Measurements from ENCODE around the gene MITD1.
"Not testable (repeated sequence)": the region's sequence is repeated elsewhere in the genome, so short reads cannot be mapped to it uniquely, and the experiment has no call there.

MITD1 gene

DNA sequence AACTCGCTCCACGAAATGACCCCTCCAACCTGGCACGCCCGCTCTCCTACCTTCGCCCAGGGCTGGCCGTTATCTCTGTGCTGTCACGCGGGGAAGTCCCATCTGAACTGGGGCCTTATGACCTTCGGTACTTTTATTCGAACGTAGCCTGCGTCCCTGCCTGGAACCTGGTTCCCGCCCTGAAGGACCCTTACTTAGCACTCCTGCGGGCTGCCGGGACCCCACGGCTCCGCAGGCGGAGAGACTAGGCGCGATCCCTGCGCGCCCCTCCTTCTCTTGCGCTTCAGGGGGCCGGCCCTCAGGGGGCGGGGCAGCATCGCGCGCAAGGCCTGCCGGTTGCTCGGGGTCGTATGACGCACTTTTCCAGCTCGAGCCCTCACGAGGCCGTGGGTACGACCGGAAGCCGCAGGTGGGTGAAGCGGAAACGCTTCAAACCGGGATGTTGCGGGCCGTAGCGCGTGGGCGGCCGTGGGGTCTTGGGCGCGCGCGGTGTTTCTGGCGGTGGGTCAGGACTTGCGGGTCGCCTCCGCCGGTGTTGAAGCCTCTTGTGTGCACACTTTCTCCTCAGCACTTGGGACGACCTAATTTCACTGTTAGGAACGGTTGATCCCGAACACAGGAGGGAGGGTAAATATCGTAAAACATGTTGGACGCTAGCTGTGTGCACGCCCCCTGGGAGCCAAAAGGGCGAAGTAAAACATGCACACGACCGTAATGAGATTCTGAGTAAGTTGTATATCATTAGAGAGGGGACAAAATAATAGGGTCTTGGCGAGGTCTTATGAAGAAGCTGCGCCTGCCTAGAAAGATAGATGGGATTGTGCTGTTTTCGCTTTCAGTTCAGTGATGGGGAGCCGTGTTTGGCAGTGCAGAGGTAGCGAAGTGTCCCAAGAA is 26.0 kb downstream of the MITD1 start, which contains the start of the genes LIPT1 and TSGA10:
Gene LIPT1 (plus strand): TSS at position 325 of the 894 bp plus-strand sequence. CDS start 6,991 bp downstream, outside the sequence.
Gene TSGA10 (minus strand): TSS at position 300 of the 894 bp plus-strand sequence. CDS start 45,503 bp downstream, outside the sequence.
- DNase-seq: peak; percentile 59 to 91

DNA sequence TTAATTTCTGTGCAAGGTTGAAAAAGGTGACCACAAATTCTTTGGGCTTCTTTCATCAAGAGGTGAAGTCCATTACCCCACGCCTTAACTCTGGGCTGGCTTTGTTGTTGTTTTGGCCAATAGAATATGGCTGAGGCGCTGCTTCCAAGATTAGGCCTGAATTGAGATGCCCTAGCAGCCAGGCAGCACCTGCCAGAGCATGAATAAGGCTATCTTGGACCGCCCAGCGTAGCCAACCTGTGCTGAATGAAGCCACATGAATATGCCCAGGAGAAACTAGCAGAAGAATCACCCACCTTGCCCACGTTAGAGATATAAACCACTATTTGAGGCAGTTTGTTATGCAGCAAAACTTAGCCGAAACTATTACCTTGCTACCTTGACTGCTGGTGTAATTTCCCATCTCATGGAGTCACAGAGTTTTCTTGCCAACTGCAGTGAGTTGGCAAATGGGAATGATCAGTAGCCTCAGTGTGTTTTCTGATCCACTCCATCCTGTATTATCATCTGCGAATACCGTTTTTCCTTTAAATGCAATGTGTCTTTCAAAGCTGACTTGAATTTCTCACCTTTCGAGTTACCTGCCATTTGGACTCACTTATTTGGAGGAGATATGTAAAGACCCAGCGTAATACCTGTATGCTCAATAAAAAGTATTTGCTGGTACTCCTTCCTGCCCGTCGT is 26.8 kb downstream of the MITD1 start:
- no peak for DNase-seq

- no peak for DNase-seq
Measured at GRCh38 chr2:99152199-99152895, 28.5 kb downstream of the MITD1 start.

DNA sequence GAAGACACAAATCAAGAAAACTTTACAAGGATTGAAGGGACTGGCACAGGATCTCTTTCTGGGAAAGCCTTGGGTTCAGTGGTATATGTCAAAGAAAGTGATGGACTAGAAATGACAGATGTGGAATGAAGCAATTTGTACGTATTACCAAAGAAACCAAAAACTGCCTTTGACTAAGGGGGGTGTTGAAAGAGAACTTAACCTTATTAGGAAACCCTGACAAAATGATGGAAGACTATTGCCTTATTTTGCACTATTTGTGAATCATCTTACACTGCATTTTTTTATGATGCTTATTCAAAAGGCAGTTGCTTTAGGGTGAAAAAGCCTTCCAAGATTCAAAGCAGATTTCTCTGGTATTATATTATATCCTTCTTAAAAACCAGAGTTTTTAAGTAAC is 30.2 kb downstream of the MITD1 start:
- DNase-seq: no peak

DNA sequence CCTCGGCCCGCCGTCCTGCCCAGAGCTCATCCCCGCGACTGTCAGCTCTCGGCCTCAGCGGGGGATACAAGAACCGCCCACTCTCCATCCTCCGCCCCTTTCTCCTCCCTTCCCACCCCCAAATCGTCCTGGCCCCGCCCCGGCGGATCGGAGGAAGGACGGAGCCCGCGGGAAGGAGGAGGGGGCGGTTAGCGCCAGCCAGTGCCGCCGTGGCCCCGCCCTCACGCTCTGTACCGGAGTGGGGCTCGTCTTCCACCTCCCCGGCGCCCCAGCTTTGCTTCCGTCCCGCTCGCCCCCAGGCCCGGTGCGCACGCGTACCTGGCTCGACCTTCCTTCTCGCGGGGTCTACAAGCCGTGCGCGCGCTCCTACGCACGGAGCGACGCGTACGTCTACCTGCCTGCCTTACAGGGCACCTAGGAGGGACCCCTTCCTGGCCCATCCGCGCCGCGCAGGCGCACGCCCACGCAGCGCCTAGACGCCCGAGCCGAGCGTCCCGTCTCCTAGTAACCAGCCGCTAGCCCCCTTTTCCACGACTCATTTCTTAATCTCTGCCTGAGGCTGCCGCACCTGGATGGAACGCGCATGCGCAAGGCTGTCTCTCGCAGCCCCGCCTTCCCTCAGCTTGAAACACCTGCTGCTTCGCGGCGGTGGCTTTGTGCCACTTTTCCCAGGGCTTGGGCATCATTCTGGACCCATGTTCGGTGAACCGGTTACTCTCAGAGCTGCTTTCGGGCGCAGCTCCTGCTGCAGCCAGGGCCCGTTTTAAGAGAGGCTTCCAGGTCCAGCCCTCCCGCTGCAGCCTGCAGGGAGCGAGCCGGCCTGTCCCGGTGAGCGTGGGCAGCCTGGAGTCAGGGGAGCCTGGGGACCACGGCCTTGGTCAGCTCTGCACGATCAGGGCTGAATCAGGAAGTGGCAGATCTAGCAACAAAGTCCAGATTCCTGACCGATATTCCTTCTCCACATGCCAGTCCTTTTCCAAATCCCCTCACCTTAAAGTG is 39.4 kb downstream of the MITD1 start, which contains the start of gene C2orf15:
Gene C2orf15 (plus strand): TSS at position 598 of the 999 bp plus-strand sequence. CDS start 8,852 bp downstream, outside the sequence.
- peak; percentile 72 to 88 for DNase-seq

DNA sequence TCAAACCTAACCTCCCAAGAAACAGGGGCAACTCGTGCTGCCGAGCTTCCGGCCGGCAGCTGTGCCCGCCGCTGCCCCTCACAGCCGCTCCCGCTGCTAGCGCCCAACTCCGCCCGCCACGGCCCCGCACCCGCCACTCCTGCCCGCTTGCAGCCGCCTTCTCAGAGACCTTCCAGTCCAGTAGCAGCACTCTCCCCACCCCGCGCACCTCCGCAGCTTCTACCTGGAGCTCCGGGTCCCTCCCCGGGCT is 40.1 kb downstream of the MITD1 start:
- DNase-seq: no peak

DNA sequence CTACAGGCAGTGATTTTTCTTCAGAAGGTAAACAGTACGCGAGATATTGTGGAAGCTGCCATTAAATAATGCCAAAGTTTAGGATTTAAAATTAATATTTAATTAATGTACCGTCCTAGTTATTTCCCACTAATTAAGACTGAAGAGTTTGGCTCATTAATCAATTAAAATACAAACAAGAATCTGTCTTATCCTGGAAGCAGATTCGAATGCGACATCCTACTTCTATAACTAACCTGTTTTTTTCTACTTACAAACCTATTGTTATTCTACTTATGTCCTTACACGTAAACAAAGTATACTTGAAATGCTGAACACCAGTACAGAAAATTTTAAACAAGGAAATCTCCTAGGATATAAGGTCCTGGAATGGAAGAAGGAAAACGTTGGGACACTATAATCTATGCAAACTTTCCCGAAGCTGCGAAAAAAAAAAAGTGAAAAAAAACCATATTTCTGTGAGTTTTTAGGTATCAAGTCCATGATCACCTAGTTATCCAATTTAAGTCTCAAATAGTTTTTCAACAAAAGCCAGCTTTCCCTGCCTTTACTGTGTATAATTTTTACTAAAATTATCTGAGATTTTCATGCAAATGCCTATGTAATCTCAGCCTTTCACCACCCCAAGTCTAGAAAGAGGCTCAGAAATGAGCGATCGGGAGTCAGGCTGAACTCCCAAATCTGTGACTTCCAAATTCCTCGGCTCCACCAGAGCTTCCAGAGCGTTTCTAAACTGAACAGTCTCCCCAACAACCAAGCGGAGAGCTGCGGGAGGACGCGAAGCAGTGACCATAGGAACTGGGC is 40.6 kb downstream of the MITD1 start:
- DNase-seq: no peak

GRCh38 chr2:99139003-99139402 is 41.9 kb downstream of the MITD1 start:
- DNase-seq: no peak

DNA sequence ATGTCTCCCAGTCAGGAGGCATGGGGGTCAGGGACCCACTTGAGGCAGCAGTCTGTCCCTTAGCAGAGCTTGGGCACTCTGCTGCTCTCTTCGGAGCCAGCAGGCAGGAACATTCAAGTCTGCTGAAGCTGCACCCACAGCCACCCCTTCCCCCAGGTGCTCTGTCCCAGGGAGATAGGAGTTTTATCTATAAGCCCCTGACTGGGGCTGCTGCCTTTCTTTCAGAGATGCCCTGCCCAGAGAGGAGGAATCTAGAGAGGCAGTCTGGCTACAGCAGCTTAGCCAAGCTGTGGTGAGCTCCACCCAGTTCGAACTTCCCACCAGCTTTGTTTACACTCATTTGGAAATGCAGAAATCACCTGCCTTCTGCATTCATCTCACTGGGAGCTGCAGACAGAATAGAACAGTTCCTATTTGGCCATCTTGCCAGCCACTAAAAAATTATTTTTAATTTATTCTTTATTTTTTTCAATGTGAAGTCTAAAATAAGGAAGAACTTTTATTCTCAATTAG is 45.8 kb downstream of the MITD1 start:
- not testable (repeated sequence) for DNase-seq

DNA sequence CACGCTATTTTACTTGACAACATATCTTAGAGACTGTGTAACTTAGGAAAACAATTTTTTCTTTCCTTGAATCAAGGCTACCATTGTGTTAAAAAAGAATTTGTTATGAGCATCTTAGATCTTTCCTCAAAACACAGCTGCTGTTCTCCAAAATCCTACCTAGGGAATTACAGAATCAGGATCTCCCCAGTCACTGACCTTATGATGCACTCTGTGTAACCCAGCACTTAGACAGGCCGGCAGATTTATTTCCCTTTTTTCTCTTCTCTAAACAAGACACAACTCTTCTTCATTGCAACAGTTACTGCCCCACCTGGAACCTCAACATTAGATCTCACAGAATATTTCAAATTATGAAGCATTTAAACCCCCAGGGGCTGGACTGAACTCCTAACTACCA is 52.9 kb downstream of the MITD1 start:
- DNase-seq: no peak

All from NCI-H446 (cell line).